ENCODE results near the gene STYX.

STYX gene, protein sequence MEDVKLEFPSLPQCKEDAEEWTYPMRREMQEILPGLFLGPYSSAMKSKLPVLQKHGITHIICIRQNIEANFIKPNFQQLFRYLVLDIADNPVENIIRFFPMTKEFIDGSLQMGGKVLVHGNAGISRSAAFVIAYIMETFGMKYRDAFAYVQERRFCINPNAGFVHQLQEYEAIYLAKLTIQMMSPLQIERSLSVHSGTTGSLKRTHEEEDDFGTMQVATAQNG

GRCh38 chr14:52729925-52730708 is at the start of gene STYX:
STYX (plus strand) TSS chr14:52730166; CDS start chr14:52730475, 309 bp downstream.
- Histone ChIP-seq H3K36me3 (ENCODE audit: control insufficient read depth, insufficient read depth, low read length) (no peaks in the 10 kb centered on the region; the same call in 1 of the 2 replicates), H3K27ac (ENCODE audit: low read length) (no peak within 1 kb of the TSS), H3K27me3 (ENCODE audit: control insufficient read depth, insufficient read depth, low read length) (no peaks in the 10 kb centered on the region), H3K4me3 (ENCODE audit: low read length) (peak within 1 kb of the TSS; percentile 86), H3K9me3 (ENCODE audit: control insufficient read depth, insufficient read depth, low read length) (no peaks in the 10 kb centered on the region), H3K4me1 (ENCODE audit: control insufficient read depth, insufficient read depth, low read length) (peaks cover 1% of the 10 kb centered on the region; the same call in 1 of the 2 replicates)
- WGBS (ENCODE audit: insufficient coverage, insufficient read length) = no CpG with 5 or more reads among the region's 72 CpGs
- peak; percentile 98 for DNase-seq (ENCODE audit: low read depth, low spot score)

DNA sequence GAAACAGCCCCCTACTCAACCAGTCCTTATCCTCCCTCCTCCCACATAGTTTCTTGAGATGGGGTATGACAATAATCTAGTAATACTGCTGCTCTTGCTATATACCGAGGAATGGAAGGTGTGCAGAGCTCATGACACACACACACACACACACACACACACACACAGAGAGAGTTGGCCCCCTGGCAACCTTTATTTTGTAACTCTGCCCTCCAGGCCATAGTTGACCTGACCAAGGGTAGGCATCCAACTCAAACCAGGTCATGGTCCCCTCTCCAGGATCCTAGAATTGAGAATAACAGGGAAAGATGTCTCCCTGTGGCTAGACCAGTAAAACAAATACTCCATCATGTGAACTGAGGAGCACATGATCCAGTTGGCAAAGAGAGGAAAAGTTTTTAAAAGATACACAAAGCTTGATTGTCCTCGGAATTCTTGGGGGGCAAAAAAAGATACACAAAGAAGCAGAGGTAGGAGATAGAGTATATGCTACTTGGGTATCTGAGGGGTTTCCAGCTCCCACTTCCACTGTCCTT is 45.9 kb upstream of the STYX start:
- DNase-seq (ENCODE audit: low read depth, low spot score) = no peak
- no CpG with 5 or more reads among the region's 2 CpGs for WGBS (ENCODE audit: insufficient coverage, insufficient read length)

DNA sequence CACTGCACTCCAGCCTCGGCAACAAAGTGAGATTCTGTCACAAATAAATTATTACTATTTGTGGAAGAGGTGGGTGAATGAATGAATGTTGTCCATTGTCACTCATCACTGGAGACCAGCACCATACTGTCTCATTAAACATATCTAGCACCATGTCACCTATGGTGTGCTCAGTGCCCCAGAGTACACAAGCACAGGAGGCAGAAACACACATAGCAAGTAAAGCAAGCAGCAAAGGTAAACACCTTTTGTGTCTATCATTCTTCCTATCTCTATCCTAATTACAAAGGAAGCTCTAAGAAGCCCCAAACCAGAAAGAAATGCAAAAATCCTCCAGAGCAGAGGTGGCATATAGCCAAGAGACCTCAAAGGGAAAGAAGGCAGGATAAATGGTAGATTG is 43.8 kb upstream of the STYX start:
- WGBS (ENCODE audit: insufficient coverage, insufficient read length) = no CpG with 5 or more reads among the region's 1 CpG
- no peak overlapping the region for H3K27ac ChIP-seq (ENCODE audit: low read length)
- H3K4me1 ChIP-seq (ENCODE audit: control insufficient read depth, insufficient read depth, low read length) = peaks cover 6% of the 10 kb centered on the region
- no peak overlapping the region for H3K4me3 ChIP-seq (ENCODE audit: low read length)
- no peaks in the 10 kb centered on the region for H3K9me3 ChIP-seq (ENCODE audit: control insufficient read depth, insufficient read depth, low read length)
- H3K36me3 ChIP-seq (ENCODE audit: control insufficient read depth, insufficient read depth, low read length) = no peaks in the 10 kb centered on the region
- no peak for DNase-seq (ENCODE audit: low read depth, low spot score)
- H3K27me3 ChIP-seq (ENCODE audit: control insufficient read depth, insufficient read depth, low read length) = no peaks in the 10 kb centered on the region

More for the DNA sequence above, 45.9 kb upstream of the STYX start:
- Histone ChIP-seq H3K4me3 (ENCODE audit: low read length) (no peak overlapping the region), H3K9me3 (ENCODE audit: control insufficient read depth, insufficient read depth, low read length) (no peaks in the 10 kb centered on the region), H3K27me3 (ENCODE audit: control insufficient read depth, insufficient read depth, low read length) (no peaks in the 10 kb centered on the region), H3K27ac (ENCODE audit: low read length) (no peak overlapping the region), H3K4me1 (ENCODE audit: control insufficient read depth, insufficient read depth, low read length) (peaks cover 6% of the 10 kb centered on the region), H3K36me3 (ENCODE audit: control insufficient read depth, insufficient read depth, low read length) (no peaks in the 10 kb centered on the region)

DNA sequence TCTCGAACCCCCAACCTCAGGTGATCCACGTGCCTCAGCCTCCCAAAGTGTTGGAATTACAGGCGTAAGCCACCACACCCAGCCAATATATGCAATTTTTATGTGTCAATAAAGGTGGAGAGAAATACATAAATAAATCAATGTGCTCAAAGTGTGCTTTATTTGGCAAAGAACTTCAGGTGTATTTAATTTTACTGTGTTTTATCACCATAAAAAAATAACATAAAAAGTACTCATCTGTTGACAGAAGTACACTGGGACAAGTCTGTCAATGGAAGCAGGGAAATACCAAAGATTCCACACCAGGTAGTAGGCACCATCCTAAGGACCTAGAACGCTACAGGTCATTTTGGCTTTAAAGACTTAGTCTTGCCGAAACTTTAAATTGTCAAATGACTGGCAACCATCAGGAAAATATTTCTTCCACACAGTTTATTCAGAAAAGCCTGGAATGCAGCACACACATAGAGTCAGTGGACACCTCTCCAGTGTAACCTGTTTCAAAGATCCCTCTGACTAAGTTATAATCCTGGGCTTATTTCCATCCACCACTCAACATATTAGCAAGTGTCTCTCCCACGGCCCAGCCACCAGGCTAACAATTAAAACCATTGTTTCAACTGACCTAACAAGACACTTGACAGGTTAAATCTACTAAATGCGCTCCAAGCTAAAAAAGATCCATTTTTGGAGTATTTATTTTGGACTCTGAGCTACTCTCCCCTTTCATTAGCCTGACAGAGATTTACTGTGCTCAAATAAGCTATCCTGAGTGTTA is 38.8 kb upstream of the STYX start:
- Histone ChIP-seq H3K9me3 (ENCODE audit: control insufficient read depth, insufficient read depth, low read length) (no peaks in the 10 kb centered on the region), H3K27ac (ENCODE audit: low read length) (no peak overlapping the region), H3K36me3 (ENCODE audit: control insufficient read depth, insufficient read depth, low read length) (no peaks in the 10 kb centered on the region), H3K4me1 (ENCODE audit: control insufficient read depth, insufficient read depth, low read length) (peaks cover under 1% of the 10 kb centered on the region), H3K27me3 (ENCODE audit: control insufficient read depth, insufficient read depth, low read length) (no peaks in the 10 kb centered on the region), H3K4me3 (ENCODE audit: low read length) (no peak overlapping the region)
- WGBS (ENCODE audit: insufficient coverage, insufficient read length) = no CpG with 5 or more reads among the region's 7 CpGs
- no peak for DNase-seq (ENCODE audit: low read depth, low spot score)

DNA sequence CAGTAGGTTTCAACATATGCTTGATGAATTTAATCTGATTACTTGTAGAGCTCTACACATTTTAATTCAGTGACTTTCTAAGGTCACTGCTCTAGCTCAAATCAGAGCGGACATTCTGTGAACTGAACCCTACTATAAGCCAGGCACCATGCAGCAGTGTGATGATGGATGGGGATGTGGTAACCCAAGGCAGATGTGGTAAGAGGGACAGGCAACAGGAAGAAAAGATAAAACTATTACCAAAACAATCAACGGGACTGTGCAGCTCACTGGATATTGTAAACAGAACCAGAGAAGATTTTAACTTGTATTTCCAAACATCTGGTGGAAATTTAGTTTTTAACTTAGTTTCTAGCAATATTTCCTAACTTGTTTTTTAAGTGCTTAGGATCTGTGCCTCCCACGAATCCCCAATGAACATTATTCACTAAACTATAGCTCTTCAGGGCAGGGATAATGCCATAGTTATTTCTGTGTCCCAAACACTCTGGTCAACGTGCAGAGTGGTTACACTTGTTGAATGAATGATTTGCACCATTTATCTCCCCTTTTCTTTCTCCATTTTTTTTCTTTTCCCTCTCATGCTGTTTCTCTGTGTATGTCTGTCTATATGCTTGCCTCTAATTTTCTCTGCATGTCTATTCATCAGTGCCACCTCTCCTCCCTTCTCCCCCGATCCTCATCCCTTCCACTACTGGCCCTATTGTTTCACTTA is 37.6 kb upstream of the STYX start:
- H3K4me1 ChIP-seq (ENCODE audit: control insufficient read depth, insufficient read depth, low read length) = no peaks in the 10 kb centered on the region
- H3K9me3 ChIP-seq (ENCODE audit: control insufficient read depth, insufficient read depth, low read length) = no peaks in the 10 kb centered on the region
- no CpG with 5 or more reads among the region's 5 CpGs for WGBS (ENCODE audit: insufficient coverage, insufficient read length)
- H3K27me3 ChIP-seq (ENCODE audit: control insufficient read depth, insufficient read depth, low read length) = no peaks in the 10 kb centered on the region
- no peak overlapping the region for H3K4me3 ChIP-seq (ENCODE audit: low read length)
- DNase-seq (ENCODE audit: low read depth, low spot score) = no peak
- H3K36me3 ChIP-seq (ENCODE audit: control insufficient read depth, insufficient read depth, low read length) = no peaks in the 10 kb centered on the region
- H3K27ac ChIP-seq (ENCODE audit: low read length) = no peak overlapping the region

DNA sequence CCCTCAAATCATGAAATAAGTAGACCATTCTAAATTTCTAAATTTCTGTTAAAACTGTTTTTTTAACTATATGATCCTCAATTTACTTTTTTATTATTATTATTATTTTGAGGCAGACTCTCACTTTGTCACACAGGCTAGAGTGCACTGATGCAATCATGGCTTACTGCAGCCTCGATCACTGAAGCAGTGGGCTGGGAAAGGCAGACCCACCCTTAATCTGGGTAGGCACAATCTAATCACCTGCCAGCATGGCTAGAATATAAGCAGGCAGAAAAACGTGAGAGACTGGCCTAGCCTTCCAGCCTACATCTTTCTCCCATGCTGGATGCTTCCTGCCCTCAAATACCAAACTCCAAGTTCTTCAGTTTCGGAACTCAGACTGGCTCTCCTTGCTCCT is 36.9 kb upstream of the STYX start:
- no peak for DNase-seq (ENCODE audit: low read depth, low spot score)
- H3K27me3 ChIP-seq (ENCODE audit: control insufficient read depth, insufficient read depth, low read length) = no peaks in the 10 kb centered on the region
- no CpG with 5 or more reads among the region's 3 CpGs for WGBS (ENCODE audit: insufficient coverage, insufficient read length)
- H3K4me3 ChIP-seq (ENCODE audit: low read length) = no peak overlapping the region
- no peaks in the 10 kb centered on the region for H3K9me3 ChIP-seq (ENCODE audit: control insufficient read depth, insufficient read depth, low read length)
- H3K36me3 ChIP-seq (ENCODE audit: control insufficient read depth, insufficient read depth, low read length) = no peaks in the 10 kb centered on the region
- no peaks in the 10 kb centered on the region for H3K4me1 ChIP-seq (ENCODE audit: control insufficient read depth, insufficient read depth, low read length)
- no peak overlapping the region for H3K27ac ChIP-seq (ENCODE audit: low read length)

GRCh38 chr14:52693532-52693931 is 36.4 kb upstream of the STYX start:
- Histone ChIP-seq H3K4me3 (ENCODE audit: low read length) (no peak overlapping the region), H3K4me1 (ENCODE audit: control insufficient read depth, insufficient read depth, low read length) (no peaks in the 10 kb centered on the region), H3K27me3 (ENCODE audit: control insufficient read depth, insufficient read depth, low read length) (no peaks in the 10 kb centered on the region), H3K9me3 (ENCODE audit: control insufficient read depth, insufficient read depth, low read length) (no peaks in the 10 kb centered on the region), H3K36me3 (ENCODE audit: control insufficient read depth, insufficient read depth, low read length) (no peaks in the 10 kb centered on the region), H3K27ac (ENCODE audit: low read length) (no peak overlapping the region)
- no peak for DNase-seq (ENCODE audit: low read depth, low spot score)
- WGBS (ENCODE audit: insufficient coverage, insufficient read length) = no CpG with 5 or more reads among the region's 7 CpGs

DNA sequence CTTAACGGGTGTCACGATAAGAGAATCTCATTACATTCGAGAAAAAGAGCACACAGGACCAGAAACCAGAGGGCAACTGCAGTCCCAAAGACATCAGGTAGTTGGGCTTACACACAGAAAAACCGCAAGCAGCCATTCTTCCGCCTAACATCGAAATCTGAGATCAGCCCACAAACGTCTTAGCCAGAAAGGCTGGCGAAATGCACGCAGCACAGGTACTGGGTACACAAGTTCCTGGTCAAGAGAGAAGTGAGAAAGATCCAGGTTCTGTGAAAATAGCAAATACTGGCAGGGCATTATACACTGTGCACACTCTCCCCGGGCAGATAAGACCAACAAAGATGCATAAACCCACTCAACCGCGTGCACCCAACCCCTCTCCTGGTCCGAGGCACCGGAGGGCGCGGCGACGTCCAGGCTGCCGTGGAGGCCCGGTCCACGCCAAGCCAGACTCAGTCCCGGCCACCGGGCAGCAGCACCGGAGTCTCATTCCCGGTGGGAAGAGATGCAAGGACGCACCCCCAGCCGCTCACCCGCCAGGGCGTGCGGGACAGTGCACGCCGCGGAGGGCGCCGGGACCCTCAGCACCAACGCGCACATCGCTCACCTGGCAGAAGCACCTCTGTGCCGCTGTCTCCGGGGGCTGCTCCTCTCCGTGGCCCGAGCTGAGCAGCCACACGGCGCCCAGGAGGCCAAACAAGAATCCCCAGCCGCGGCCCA is 35.0 kb upstream of the STYX start:
- DNase-seq (ENCODE audit: low read depth, low spot score) = no peak

DNA sequence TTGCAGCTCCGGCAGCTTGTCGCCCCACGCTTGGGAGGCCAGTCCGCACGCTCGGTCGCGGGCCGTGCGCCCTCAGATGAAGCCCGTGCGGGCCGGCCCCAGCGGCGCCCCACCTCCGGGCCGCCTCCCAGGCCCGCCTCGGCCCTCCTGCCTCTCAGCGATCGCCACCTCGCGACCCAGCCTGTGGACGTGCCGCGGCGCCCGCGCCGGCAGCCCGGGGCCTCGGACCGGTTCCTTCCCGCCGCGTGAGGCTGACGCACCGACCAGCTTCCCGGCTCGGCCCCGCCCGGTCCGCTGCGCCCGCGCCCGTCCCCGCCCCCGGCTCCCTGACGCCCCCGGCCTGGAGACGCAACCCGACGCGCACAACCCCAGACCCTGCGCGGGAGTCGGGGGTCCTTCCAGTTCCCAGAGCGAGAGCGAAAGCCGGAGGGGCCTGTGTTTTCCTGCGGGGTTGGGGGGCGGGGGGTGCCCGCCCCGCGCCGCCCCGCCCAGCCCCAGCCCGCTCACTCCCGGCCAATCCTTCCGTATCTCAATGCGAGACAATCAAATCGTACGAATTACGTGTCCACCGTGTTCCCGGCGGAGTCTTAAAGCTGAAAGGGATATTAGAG is 34.4 kb upstream of the STYX start, which contains the start of gene ERO1A:
ERO1A (minus strand) TSS at position 78 of the 611 bp plus-strand sequence; CDS start at position 1, 77 bp downstream.
- peak within 1 kb of the TSS; percentile 88 for H3K4me3 ChIP-seq (ENCODE audit: low read length)
- no peaks in the 10 kb centered on the region for H3K9me3 ChIP-seq (ENCODE audit: control insufficient read depth, insufficient read depth, low read length)
- no peaks in the 10 kb centered on the region for H3K4me1 ChIP-seq (ENCODE audit: control insufficient read depth, insufficient read depth, low read length)
- no peak for DNase-seq (ENCODE audit: low read depth, low spot score)
- H3K27me3 ChIP-seq (ENCODE audit: control insufficient read depth, insufficient read depth, low read length) = no peaks in the 10 kb centered on the region
- WGBS (ENCODE audit: insufficient coverage, insufficient read length) = no CpG with 5 or more reads among the region's 78 CpGs
- no peaks in the 10 kb centered on the region for H3K36me3 ChIP-seq (ENCODE audit: control insufficient read depth, insufficient read depth, low read length)
- H3K27ac ChIP-seq (ENCODE audit: low read length) = no peak within 1 kb of the TSS

More for the DNA sequence above, 35.0 kb upstream of the STYX start:
- Histone ChIP-seq H3K27me3 (ENCODE audit: control insufficient read depth, insufficient read depth, low read length) (no peaks in the 10 kb centered on the region), H3K27ac (ENCODE audit: low read length) (no peak overlapping the region), H3K36me3 (ENCODE audit: control insufficient read depth, insufficient read depth, low read length) (no peaks in the 10 kb centered on the region), H3K4me3 (ENCODE audit: low read length) (peak overlapping the region; percentile 88), H3K9me3 (ENCODE audit: control insufficient read depth, insufficient read depth, low read length) (no peaks in the 10 kb centered on the region), H3K4me1 (ENCODE audit: control insufficient read depth, insufficient read depth, low read length) (no peaks in the 10 kb centered on the region)
- WGBS (ENCODE audit: insufficient coverage, insufficient read length) = no CpG with 5 or more reads among the region's 46 CpGs

All from iPS DF 6.9 (cell line).